GM20431 (cell line): ENCODE results near the gene MAP4K1.

Experiments used
- in situ Hi-C: fragments of 300-500 bp; cut with MseI, MboI; formaldehyde crosslinking; loops from one replicate; pipeline ENCODE4 v1.15.0; 2020; ENCODE audit warnings: low sequenced_read_pairs; ENCODE audit not compliant: unreplicated experiment

Gene MAP4K1

DNA sequence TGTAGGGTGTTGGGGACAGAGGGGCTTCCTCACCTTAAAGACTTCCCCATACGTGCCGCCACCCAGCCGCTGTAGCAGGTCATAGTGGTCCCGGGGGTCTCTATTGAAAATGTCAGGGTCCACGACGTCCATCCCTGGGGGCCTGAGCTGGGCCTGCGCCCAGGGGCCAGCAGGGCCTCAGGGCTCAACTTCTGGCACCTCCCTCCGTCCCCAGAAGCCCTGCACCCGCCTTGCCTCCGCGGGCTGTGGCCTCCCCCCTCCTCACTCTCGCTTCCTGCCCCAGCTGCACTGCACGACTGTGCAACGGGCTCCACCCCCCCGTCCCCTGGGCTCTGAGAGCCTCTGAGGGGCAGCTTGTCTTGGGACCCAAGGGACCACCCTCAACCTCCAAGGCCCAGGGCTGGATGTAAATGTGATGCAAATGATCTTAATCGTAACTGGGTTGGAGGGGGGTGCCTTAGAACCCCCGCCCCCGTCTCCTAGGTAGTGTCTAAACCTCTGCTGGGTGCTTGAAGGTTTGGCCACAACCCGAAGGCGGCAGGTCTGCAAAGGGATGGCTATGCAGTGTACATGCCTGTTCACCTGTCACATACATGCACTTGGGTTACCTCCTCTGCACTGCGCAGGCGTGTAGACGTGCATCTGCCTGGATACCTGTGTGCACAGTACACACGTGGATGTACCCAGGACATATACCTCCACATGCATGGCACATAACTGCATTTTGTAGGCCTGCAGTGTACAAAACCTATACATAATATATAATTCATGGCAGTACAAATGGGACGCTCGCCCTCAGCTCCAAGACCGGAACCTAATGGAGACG lies at the start of gene MAP4K1:
Gene MAP4K1, minus strand, starts transcription at position 190 of the 826 bp plus-strand sequence. Its CDS starts 58 bp downstream, at position 132.
- in situ Hi-C loops: no loop called here

DNA sequence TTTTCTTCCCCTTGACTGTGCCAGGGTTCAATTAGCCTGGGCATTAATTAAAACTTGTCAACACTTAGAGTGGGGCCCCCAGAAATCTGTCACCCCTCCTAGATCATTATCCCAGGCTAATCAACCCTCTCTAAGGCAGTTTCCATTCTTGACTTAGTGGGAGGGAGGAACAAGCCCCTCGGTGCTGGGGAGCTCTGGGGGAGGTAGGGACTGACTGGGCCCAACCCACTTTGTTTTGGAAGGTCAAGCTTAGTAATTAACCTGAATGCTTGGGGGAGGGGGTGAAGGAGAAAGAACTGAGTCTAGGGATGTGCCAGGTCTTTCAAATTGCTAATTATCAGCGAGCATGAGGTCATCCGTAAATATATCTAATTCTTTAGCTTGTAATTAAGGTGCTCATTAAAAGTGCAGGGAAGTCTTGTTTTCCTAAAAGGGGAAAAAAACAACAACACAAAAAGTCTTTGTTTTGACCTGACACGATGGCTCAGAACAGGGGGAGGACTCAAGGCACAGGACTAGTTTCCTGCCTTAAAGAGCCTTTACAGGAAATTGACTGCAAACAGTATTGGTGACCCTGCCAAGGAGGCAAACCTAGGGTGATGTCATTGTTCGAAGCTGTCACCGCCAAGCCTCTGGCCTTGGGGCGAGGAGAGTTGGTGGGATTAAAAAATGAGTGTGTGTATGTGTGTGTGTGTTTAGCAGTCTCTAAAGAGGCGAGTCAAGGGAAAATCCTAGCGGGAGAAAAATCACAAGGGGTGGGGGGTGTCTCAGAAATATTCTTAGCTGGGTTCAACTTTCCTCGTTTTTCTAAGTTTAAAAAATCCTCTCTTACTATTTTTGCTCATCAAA lies 49.1 kb upstream of the MAP4K1 start:
- in situ Hi-C loops: no loop called here

GRCh38 chr19:38665950-38666662 lies 48.4 kb upstream of the MAP4K1 start:
- in situ Hi-C loops: no loop called here

- in situ Hi-C loops: no loop called here
Observed at GRCh38 chr19:38665219-38665931, 47.6 kb upstream of the MAP4K1 start.

GRCh38 chr19:38664503-38665211 lies 46.9 kb upstream of the MAP4K1 start:
- in situ Hi-C loops: no loop called here

- in situ Hi-C loops: no loop called here
Observed at GRCh38 chr19:38663957-38664502, 46.3 kb upstream of the MAP4K1 start.

DNA sequence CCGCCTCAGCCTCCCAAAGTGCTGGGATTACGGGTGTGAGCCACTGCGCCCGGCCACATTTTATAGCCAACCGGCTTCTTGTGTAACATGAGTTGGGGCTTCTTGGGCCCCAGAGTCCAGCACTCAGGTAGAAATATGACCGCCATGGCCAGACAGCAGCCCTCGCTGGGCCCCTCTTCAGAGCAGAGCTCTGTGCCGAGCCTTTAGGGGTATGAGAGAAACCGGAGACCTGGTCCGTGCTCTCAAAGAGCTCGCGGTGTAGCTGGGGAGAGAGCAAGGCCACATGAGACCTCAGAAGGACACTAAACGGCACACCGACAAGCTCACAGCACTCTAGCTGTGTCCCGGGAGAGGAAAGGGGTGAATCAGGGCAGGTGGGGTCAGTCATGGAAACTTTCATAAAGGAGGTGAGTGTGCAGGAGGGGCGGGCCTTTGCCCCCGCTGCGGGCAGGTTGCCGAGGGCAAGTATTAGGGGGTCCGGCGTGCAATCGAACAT lies 45.5 kb upstream of the MAP4K1 start:
- in situ Hi-C loops: no loop called here

- in situ Hi-C loops: no loop called here
Observed at GRCh38 chr19:38662537-38663155, 44.9 kb upstream of the MAP4K1 start.

- in situ Hi-C loops: no loop called here
Observed at GRCh38 chr19:38661996-38662395, 44.2 kb upstream of the MAP4K1 start.

GRCh38 chr19:38661136-38661535 lies 43.4 kb upstream of the MAP4K1 start:
- in situ Hi-C loops: no loop called here

DNA sequence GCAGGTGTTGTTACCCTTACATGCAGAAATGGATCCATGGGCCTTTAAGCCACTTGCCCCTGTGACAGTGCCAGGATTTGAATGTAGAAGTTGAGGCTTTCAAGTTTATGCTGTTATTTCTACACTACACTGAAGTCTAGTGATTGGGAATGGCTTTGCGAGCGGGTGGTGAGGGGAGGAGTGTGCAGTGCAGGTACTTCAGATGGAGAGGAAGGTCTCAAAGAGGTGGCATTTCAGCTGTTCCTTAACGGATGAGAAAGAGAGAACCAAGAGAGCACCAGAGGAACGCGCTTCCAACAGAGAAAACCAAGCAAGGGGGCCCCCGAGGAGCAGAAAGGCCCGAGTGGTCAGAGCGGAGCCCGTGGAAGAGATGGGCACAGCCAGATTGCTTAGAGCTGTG lies 43.0 kb upstream of the MAP4K1 start:
- in situ Hi-C loops: no loop called here

DNA sequence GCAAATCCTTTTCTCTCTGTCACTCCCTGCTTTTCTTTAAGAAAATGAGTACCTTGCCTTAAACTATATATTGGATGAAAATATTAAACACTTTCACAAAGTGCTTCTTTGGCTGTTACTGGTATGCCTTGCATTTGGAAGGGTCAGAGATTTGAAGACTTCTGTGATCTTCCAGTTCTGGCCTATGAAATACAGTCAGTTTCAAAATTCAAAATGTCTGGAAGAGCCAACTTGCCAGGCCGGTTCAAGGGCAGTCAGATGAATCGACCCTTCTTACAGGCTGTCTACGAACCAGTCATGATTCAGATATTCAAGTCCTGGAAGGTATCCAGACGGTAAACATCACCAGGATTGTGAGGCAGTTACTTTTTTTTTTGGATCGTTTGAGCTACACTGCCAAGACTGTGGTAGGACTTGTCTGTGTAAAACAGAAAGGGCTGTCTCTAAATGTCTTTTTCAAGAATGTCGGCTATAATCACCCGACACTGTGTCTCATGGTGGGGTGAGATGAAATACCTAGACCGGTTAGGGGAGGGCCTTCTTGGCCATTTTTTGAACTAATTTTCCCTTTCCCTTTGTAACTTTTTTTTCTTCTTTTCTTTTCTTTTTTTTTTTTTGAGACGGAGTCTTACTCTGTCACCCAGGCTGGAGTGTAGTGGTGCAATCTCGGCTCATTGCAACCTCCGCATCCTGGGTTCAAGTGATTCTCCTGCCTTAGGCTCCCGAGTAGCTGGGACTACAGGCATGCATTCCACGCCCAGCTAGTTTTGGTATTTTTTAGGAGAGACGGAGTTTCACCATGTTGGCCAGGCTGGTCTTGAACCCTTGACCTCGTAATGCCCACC lies 40.9 kb upstream of the MAP4K1 start:
- in situ Hi-C loops: no loop called here

DNA sequence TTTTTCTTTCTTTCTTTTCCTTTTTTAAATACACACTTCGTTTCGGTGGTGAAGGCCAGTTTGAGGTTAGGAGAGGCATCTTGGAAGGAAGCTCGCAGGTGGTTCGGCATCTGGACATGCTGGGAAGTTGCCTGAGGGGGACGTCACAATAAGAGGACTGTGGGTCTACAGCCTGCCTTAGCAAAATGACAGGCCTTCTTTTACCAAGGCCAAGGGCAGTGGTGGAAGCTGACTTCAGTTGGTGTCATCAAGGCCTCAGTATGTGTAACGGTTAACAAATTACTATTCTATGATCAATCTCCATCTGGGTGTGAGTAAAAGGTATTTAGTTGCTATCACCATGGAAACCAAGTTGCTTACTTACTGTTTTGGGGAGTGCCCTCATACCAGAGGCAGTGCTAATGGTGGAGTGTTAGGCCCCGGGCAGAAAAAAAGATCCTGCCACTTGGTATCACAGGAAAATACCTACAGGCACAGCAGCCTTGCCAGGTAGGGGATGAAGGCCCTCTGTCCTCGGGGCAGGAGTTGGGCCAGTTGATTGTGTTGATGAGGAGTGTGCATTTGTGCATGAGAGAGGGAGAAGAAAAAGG lies 40.0 kb upstream of the MAP4K1 start:
- in situ Hi-C loops: no loop called here

- in situ Hi-C loops: no loop called here
Observed at GRCh38 chr19:38656171-38656981, 38.6 kb upstream of the MAP4K1 start.

GRCh38 chr19:38655148-38655824 lies 37.5 kb upstream of the MAP4K1 start:
- in situ Hi-C loops: no loop called here

DNA sequence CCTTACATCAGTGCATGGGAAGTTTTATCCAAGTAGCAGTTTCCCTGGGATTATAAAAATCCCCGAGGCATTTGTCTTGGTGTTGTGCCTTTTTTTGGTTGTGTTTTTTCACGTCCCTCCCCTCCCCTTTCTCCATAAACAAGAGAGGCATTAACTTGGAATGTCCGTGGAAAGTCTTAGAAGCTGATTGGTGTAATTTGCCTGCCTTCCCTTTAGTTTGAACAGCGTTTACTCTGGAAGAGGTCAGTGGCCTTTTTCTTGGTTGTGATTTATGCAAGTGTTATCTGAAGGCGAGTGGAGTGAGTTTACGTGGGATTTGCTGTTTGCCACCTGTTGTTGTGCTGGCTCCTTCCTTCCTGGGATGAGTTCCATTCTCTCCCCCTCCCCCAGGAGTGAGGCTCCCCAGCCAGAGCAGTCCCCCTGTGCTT lies 36.9 kb upstream of the MAP4K1 start:
- in situ Hi-C loops: no loop called here
